Hematopoietic multipotent progenitor cell treated with erythropoietin and hydrocortisone succinate and interleukin-3 and kit ligand, for 6 days (in vitro differentiated cells): Measurements from ENCODE around the gene TMC2.
"Not testable (repeated sequence)": the region's sequence is repeated elsewhere in the genome, so short reads cannot be mapped to it uniquely, and the experiment has no call there.

Source experiments
- DNase-seq: peaks from one replicate; pipeline ENCODE4 v3.0.0-alpha.2; 2015

Gene TMC2

GRCh38 chr20:2524709-2525506 is 11.5 kb upstream of the TMC2 start:
- DNase-seq: peak; percentile 49

GRCh38 chr20:2526218-2526583 is 10.2 kb upstream of the TMC2 start:
- DNase-seq: not testable (repeated sequence)

- no peak for DNase-seq
Measured at GRCh38 chr20:2527762-2528161, 8.6 kb upstream of the TMC2 start.

GRCh38 chr20:2528671-2529271 is 7.6 kb upstream of the TMC2 start:
- DNase-seq: no peak

GRCh38 chr20:2533118-2533517 is 3.3 kb upstream of the TMC2 start:
- no peak for DNase-seq

GRCh38 chr20:2535711-2536559 is 438 bp upstream of the TMC2 start:
- no peak for DNase-seq

GRCh38 chr20:2537101-2537500 is 728 bp downstream of the TMC2 start:
- DNase-seq: no peak

GRCh38 chr20:2538356-2538755 is 2.0 kb downstream of the TMC2 start:
- no peak for DNase-seq

GRCh38 chr20:2538931-2539720 is 2.8 kb downstream of the TMC2 start:
- DNase-seq: no peak

- no peak for DNase-seq
Measured at GRCh38 chr20:2541940-2542339, 5.6 kb downstream of the TMC2 start.

GRCh38 chr20:2542361-2542760 is 6.0 kb downstream of the TMC2 start:
- no peak for DNase-seq

- DNase-seq: no peak
Measured at GRCh38 chr20:2544211-2544610, 7.8 kb downstream of the TMC2 start.

- DNase-seq: no peak
Measured at GRCh38 chr20:2545594-2545993, 9.2 kb downstream of the TMC2 start.

GRCh38 chr20:2557873-2558580 is 21.7 kb downstream of the TMC2 start:
- DNase-seq: no peak

GRCh38 chr20:2558581-2559278 is 22.4 kb downstream of the TMC2 start:
- no peak for DNase-seq

- no peak for DNase-seq
Measured at GRCh38 chr20:2559279-2559626, 22.9 kb downstream of the TMC2 start.

- DNase-seq: peak; percentile 56
Measured at GRCh38 chr20:2559651-2560050, 23.3 kb downstream of the TMC2 start.

GRCh38 chr20:2563116-2563515 is 26.7 kb downstream of the TMC2 start:
- DNase-seq: no peak

GRCh38 chr20:2564406-2564805 is 28.0 kb downstream of the TMC2 start:
- DNase-seq: no peak

- no peak for DNase-seq
Measured at GRCh38 chr20:2575682-2576081, 39.3 kb downstream of the TMC2 start.

- DNase-seq: no peak
Measured at GRCh38 chr20:2576317-2576727, 39.9 kb downstream of the TMC2 start.
